Sigmoid colon (tissue), 7 donors: ENCODE data around the gene PRPF31. TPM values are rescaled to one million over a fixed set of nuclear protein-coding genes. Genes with fewer than 3 reads are reported as not detected.

Source experiments
- DNase-seq: peaks from one replicate; pipeline ENCODE4 v3.0.0-alpha.2; 2019
- H3K27ac ChIP-seq, 4 donors: fragments of 200-600 bp; sonication (generic); one replicate each; pipeline ENCODE4 v1.5.1; 2016 to 2019; ENCODE audit warnings: mild to moderate bottlenecking in 1 of 4
- H3K27me3 ChIP-seq, 3 donors: fragments of 200-600 bp; sonication (generic); one replicate each; pipeline ENCODE4 v1.5.1; 2019; ENCODE audit warnings: mild to moderate bottlenecking in 1 of 3
- H3K36me3 ChIP-seq, 4 donors: fragments of 200-600 bp; sonication (generic); one replicate each; pipeline ENCODE4 v1.5.1; 2016 to 2019
- H3K4me1 ChIP-seq, 4 donors: fragments of 200-600 bp; sonication (generic); one replicate each; pipeline ENCODE4 v1.5.1; 2017 to 2019
- H3K4me3 ChIP-seq, 4 donors: fragments of 200-600 bp; sonication (generic); one replicate each; pipeline ENCODE4 v1.5.1; 2017 to 2019; ENCODE audit warnings: mild to moderate bottlenecking in 2 of 4, moderate library complexity in 1 of 4
- H3K9me3 ChIP-seq, 4 donors: fragments of 200-600 bp in 3 of 4; sonication (generic) in 3 of 4; one replicate each; pipeline versions ENCODE4 v1.5.1 to v1.6.1; 2013 to 2019
- CTCF ChIP-seq, 4 experiments: fragments of 450-650 bp in 3 of 4; fragments of 200-600 bp in 1 of 4; IDR thresholded peaks; one replicate each; pipeline ENCODE4 v1.5.1; 2016 to 2019; ENCODE audit warnings: antibody characterized with exemption in 4 of 4, mild to moderate bottlenecking in 3 of 4, moderate library complexity in 2 of 4
- EP300 ChIP-seq, 4 donors: sonication (generic); formaldehyde crosslinking; IDR thresholded peaks; one replicate each; pipeline ENCODE4 v1.6.1; 2017; ENCODE audit warnings: antibody characterized with exemption in 4 of 4
- POLR2A ChIP-seq, 2 donors: fragments of 450-650 bp; IDR thresholded peaks; one replicate each; pipeline ENCODE4 v1.6.1; 2016; ENCODE audit warnings: antibody characterized with exemption in 2 of 2, mild to moderate bottlenecking in 2 of 2, moderate library complexity in 2 of 2
- POLR2AphosphoS5 ChIP-seq, 4 donors: sonication (generic); formaldehyde crosslinking; IDR thresholded peaks; one replicate each; pipeline ENCODE4 v1.6.1; 2017; ENCODE audit warnings: antibody characterized with exemption in 4 of 4
- WGBS, 2 donors: extraction: QIAGEN DNeasy Blood & Tissue Kit; methylation state at CpG; one replicate each; pipeline ENCODE4 v1.1.7; 2013; 5-methylcytosine and 5-hydroxymethylcytosine counted together
- intact Hi-C: fragments of 100-400 bp; cut with DNase I; formaldehyde crosslinking; loops from one replicate; pipeline ENCODE4 v1.15.1; 2023
- polyA plus RNA-seq, 3 donors: library from polyadenylated mRNA; stranded (reverse); fragments of 200-250 nt; gene quantifications; one replicate each; pipeline ENCODE4 v1.2.3, GENCODE V29; 2013
- total RNA-seq, 4 donors: library from RNA; depleted of rRNA; stranded (reverse); fragments of >200 nt; gene quantifications; one replicate each; pipeline ENCODE4 v1.1.0, GENCODE V29; 2016
- donor health status: healthy with polysubstance abuse.
- donor health status: Bipolar disorder and iron deficiency.
- donor health status: healthy.

Gene PRPF31
- total and polyA plus RNA-seq, 7 donors: 25.0 to 60.9 (median 51.0) TPM

- Histone ChIP-seq H3K4me1 (peaks cover 0 to 25% (median 23%) of the 10 kb centered on the region in 4 donors), H3K9me3 (no peaks in the 10 kb centered on the region), H3K27ac (no peak within 1 kb of the TSS), H3K27me3 (peaks cover 0 to 5% (median 3%) of the 10 kb centered on the region in 3 donors), H3K36me3 (peaks cover 0 to 3% (median 0%) of the 10 kb centered on the region in 4 donors), H3K4me3 (no peak within 1 kb of the TSS)
- WGBS, 2 donors: 52 to 72% methylated on average over 5 of the region's 5 CpGs
- intact Hi-C loops: loop anchor here (5.0 kb wide), 2 partner anchors 123 to 258 kb away; no protein-coding TSS in a partner anchor
- TF ChIP-seq POLR2AphosphoS5 (IDR thresholded peaks at IDR 0.05) (no peak), POLR2A (IDR thresholded peaks at IDR 0.05) (no peak), EP300 (IDR thresholded peaks at IDR 0.05) (no peak), CTCF (IDR thresholded peaks at IDR 0.05) (no peak)
- DNase-seq: no peak
Measured at GRCh38 chr19:54100561-54100960, 15.0 kb upstream of the PRPF31 start, which contains the start of gene OSCAR. OSCAR (minus strand) TSS chr19:54100803; CDS start chr19:54100792, 11 bp downstream.

- Histone ChIP-seq H3K36me3 (peaks cover 2 to 24% (median 11%) of the 10 kb centered on the region in 4 donors), H3K27me3 (no peaks in the 10 kb centered on the region), H3K4me1 (peaks cover 0 to 18% (median 16%) of the 10 kb centered on the region in 4 donors), H3K4me3 (peak within 1 kb of the TSS; percentile 79 to 97 (median 94)), H3K27ac (peak within 1 kb of the TSS; percentile 79 to 86 (median 84)), H3K9me3 (no peaks in the 10 kb centered on the region)
- intact Hi-C loops: loop anchor here (1.0 to 5.0 kb wide), 3 partner anchors 13 to 260 kb away; partner anchors contain the start of genes PRPF31 and TFPT
- DNase-seq: peak; percentile 99
- 3% methylated on average over 54 of the region's 54 CpGs for WGBS, 2 donors
- TF ChIP-seq EP300 (IDR thresholded peaks at IDR 0.05) (no peak), POLR2AphosphoS5 (IDR thresholded peaks at IDR 0.05) (peak; percentile 82 to 94 (median 90)), POLR2A (IDR thresholded peaks at IDR 0.05) (peak; percentile 45 to 73)
Measured at GRCh38 chr19:54102421-54103169, 13.0 kb upstream of the PRPF31 start, which contains the start of gene NDUFA3. NDUFA3 (plus strand) TSS chr19:54102855; CDS start chr19:54102879, 24 bp downstream.

GRCh38 chr19:54104998-54105715 is 10.4 kb upstream of the PRPF31 start:
- peak; percentile 43 for DNase-seq
- Histone ChIP-seq H3K9me3 (no peaks in the 10 kb centered on the region), H3K4me3 (no peak overlapping the region), H3K4me1 (peaks cover 0 to 18% (median 16%) of the 10 kb centered on the region in 4 donors), H3K27ac (no peak overlapping the region), H3K27me3 (no peaks in the 10 kb centered on the region), H3K36me3 (peaks cover 8 to 49% (median 34%) of the 10 kb centered on the region in 4 donors)
- TF ChIP-seq POLR2AphosphoS5 (IDR thresholded peaks at IDR 0.05) (no peak), CTCF (IDR thresholded peaks at IDR 0.05) (no peak), EP300 (IDR thresholded peaks at IDR 0.05) (no peak), POLR2A (IDR thresholded peaks at IDR 0.05) (no peak)
- 90% methylated on average over 11 of the region's 11 CpGs for WGBS, 2 donors
- intact Hi-C loops: loop anchor here (5.0 kb wide), 2 partner anchors 128 to 263 kb away; no protein-coding TSS in a partner anchor

GRCh38 chr19:54105796-54106195 is 9.8 kb upstream of the PRPF31 start:
- TF ChIP-seq POLR2AphosphoS5 (IDR thresholded peaks at IDR 0.05) (no peak), POLR2A (IDR thresholded peaks at IDR 0.05) (no peak), EP300 (IDR thresholded peaks at IDR 0.05) (no peak), CTCF (IDR thresholded peaks at IDR 0.05) (no peak)
- no peaks in the 10 kb centered on the region for H3K27me3 ChIP-seq
- peak; percentile 39 for DNase-seq

More at GRCh38 chr19:54105796-54106195, 9.8 kb upstream of the PRPF31 start:
- Histone ChIP-seq H3K9me3 (no peaks in the 10 kb centered on the region), H3K27ac (no peak overlapping the region), H3K4me1 (peaks cover 0 to 18% (median 16%) of the 10 kb centered on the region in 4 donors), H3K36me3 (peaks cover 8 to 56% (median 39%) of the 10 kb centered on the region in 4 donors), H3K4me3 (no peak overlapping the region)
- 90 to 92% methylated on average over 10 of the region's 10 CpGs for WGBS, 2 donors
- intact Hi-C loops: no loop called here
